Gastroesophageal sphincter (tissue), 4 donors: ENCODE results near the gene ZER1. TPM values are rescaled to one million over a fixed set of nuclear protein-coding genes. Genes with fewer than 3 reads are reported as not detected.

Source experiments
- ATAC-seq: fragments of 150-250 bp; one replicate; pipeline ENCODE4 v1.9.1; 2016; ENCODE audit warnings: mild to moderate bottlenecking, moderate library complexity
- H3K27ac ChIP-seq, 4 donors: fragments of 200-600 bp; sonication (generic) in 3 of 4; 1 replicate in 3 of 4; 2 replicates in 1 of 4; pipeline ENCODE4 v1.5.1; 2016 to 2019
- H3K27me3 ChIP-seq: fragments of 200-600 bp; sonication (generic); one replicate; pipeline ENCODE4 v1.5.1; 2019
- H3K36me3 ChIP-seq, 2 donors: fragments of 200-600 bp; sonication (generic); one replicate each; pipeline ENCODE4 v1.5.1; 2019; ENCODE audit warnings: control low read depth in 1 of 2
- H3K4me1 ChIP-seq, 3 donors: fragments of 200-600 bp; sonication (generic); 1 replicate in 2 of 3; 2 replicates in 1 of 3; pipeline ENCODE4 v1.5.1; 2016 to 2019; ENCODE audit warnings: control low read depth in 2 of 3
- H3K4me3 ChIP-seq, 2 donors: fragments of 200-600 bp; sonication (generic); one replicate each; pipeline ENCODE4 v1.5.1; 2019; ENCODE audit warnings: mild to moderate bottlenecking in 1 of 2, moderate library complexity in 1 of 2
- H3K9me3 ChIP-seq, 3 donors: fragments of 200-600 bp; sonication (generic); one replicate each; pipeline ENCODE4 v1.5.1; 2017 to 2019; ENCODE audit warnings: control low read depth in 2 of 3
- EP300 ChIP-seq: sonication (generic); formaldehyde crosslinking; IDR thresholded peaks from one replicate; pipeline ENCODE4 v1.6.1; 2017; ENCODE audit warnings: antibody characterized with exemption, mild to moderate bottlenecking
- POLR2A ChIP-seq, 2 donors: fragments of 450-650 bp; IDR thresholded peaks; one replicate each; pipeline ENCODE4 v1.6.1; 2017; ENCODE audit warnings: antibody characterized with exemption in 2 of 2, mild to moderate bottlenecking in 2 of 2, moderate library complexity in 1 of 2
- POLR2AphosphoS5 ChIP-seq: sonication (generic); formaldehyde crosslinking; IDR thresholded peaks from one replicate; pipeline ENCODE4 v1.6.1; 2017; ENCODE audit warnings: antibody characterized with exemption
- WGBS, 2 donors: methylation state at CpG; one replicate each; pipeline ENCODE4 v1.1.5; 2018; ENCODE audit warnings: low coverage in 1 of 2; 5-methylcytosine and 5-hydroxymethylcytosine counted together
- total RNA-seq, 4 donors: library from RNA; depleted of rRNA; stranded (reverse); fragments of >200 nt; gene quantifications; one replicate each; pipeline ENCODE4 v1.1.0, GENCODE V29; 2016
- TF ChIP-seq, protein P1 (sequence below), 4 experiments: fragments of 200-600 bp in 2 of 4; fragments of 450-650 bp in 2 of 4; sonication (generic) in 1 of 4; IDR thresholded peaks; one replicate each; pipeline ENCODE4 v1.5.1; 2017 to 2019; ENCODE audit warnings: antibody characterized with exemption in 4 of 4, mild to moderate bottlenecking in 2 of 4, moderate library complexity in 2 of 4

The ZER1 gene
- total RNA-seq, 4 donors from 2014 or later, result 55.1 to 104 (median 60.2) TPM

DNA sequence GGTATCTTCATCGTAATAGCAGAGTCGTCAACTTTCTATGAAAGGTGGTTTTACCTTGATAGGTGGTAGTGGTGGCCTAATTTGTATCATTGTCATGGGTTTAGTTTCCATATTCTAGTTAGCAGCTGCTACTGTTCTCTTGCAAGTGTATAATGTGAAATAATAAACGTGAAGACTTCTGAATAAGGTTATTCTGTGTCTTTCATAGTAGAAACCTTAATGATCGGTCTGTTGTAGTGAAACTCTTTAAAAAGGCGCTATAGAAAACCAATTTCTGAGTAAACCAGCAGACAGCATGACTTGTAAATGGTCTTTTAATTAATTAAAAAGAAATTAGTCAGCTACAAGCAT, 81.1 kb downstream of the ZER1 start:
- Histone ChIP-seq H3K4me1 (peaks cover 4 to 29% (median 14%) of the 10 kb centered on the region in 3 donors), H3K36me3 (peaks cover 4 to 42% of the 10 kb centered on the region in 2 donors), H3K4me3 (peak overlapping the region; percentile 55 to 95), H3K9me3 (no peaks in the 10 kb centered on the region), H3K27me3 (no peaks in the 10 kb centered on the region), H3K27ac (peak overlapping the region in 3 of 4 donors; percentile 93 to 99 (median 98))
- ATAC-seq, result no peak
- TF ChIP-seq, protein P1, sequence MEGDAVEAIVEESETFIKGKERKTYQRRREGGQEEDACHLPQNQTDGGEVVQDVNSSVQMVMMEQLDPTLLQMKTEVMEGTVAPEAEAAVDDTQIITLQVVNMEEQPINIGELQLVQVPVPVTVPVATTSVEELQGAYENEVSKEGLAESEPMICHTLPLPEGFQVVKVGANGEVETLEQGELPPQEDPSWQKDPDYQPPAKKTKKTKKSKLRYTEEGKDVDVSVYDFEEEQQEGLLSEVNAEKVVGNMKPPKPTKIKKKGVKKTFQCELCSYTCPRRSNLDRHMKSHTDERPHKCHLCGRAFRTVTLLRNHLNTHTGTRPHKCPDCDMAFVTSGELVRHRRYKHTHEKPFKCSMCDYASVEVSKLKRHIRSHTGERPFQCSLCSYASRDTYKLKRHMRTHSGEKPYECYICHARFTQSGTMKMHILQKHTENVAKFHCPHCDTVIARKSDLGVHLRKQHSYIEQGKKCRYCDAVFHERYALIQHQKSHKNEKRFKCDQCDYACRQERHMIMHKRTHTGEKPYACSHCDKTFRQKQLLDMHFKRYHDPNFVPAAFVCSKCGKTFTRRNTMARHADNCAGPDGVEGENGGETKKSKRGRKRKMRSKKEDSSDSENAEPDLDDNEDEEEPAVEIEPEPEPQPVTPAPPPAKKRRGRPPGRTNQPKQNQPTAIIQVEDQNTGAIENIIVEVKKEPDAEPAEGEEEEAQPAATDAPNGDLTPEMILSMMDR (IDR thresholded peaks at IDR 0.05), result no peak
- TF ChIP-seq POLR2AphosphoS5 (no peak), EP300 (no peak), POLR2A (IDR thresholded peaks at IDR 0.05) (no peak)
- 4 to 11% methylated on average over 3 to 5 of the region's 5 CpGs for WGBS, 2 donors

DNA sequence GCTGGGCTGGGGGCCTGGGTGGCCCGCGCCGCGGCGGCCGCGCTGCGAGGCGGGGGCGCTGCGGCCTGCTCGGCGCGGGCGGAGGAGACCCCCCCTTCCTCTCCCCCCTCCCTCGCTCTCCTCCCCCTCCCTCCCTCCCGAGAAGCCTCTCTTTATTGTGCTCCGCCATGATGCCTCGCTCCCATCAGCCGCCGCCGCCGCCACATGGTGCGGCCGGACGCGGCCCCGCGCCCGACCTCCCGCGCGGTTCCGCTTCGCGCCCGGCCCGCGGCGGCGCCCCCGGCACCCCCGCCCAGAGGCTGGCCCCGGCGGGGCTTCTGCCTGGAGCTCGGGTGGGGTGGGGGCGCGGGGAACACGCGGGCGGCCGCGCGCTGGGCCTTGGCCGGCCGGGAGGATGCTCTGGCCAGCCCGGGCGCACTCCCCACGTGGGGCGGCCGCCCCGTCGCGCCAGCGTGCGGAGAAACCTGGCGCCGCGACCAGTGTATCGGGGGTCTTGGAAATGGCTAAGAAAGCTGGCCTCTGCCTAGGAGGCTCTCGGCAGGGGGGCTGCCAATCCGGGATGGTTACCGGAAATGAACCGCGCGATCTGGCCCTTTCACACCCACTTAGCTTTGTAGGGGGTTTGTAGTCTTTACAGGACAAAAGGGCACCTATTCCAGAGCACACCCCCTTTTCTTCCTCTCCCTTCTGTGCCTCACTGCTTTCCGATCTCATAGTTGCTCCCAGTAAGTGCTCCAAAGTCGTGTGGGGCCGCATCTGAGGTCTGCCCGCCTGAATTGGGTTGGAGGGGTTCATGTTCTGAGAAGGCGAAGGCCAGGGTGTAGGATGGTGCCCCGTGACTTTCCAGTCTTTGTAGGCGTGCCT, 81.7 kb downstream of the ZER1 start:
- Histone ChIP-seq H3K36me3 (peaks cover 4 to 36% of the 10 kb centered on the region in 2 donors), H3K27me3 (no peaks in the 10 kb centered on the region), H3K4me1 (peaks cover 4 to 35% (median 14%) of the 10 kb centered on the region in 3 donors), H3K27ac (peak overlapping the region in 3 of 4 donors; percentile 93 to 99 (median 98)), H3K9me3 (no peaks in the 10 kb centered on the region), H3K4me3 (peak overlapping the region; percentile 55 to 95)
- no peak for TF ChIP-seq POLR2A (IDR thresholded peaks at IDR 0.05)
- TF ChIP-seq POLR2AphosphoS5, result no peak
- TF ChIP-seq, protein P1 (IDR thresholded peaks at IDR 0.05), result no peak
- no peak for TF ChIP-seq EP300
- 0% methylated on average over 7 of the region's 83 CpGs; no CpG with 5 or more reads in 1 of the 2 donors for WGBS, 2 donors
- ATAC-seq, result no peak

DNA sequence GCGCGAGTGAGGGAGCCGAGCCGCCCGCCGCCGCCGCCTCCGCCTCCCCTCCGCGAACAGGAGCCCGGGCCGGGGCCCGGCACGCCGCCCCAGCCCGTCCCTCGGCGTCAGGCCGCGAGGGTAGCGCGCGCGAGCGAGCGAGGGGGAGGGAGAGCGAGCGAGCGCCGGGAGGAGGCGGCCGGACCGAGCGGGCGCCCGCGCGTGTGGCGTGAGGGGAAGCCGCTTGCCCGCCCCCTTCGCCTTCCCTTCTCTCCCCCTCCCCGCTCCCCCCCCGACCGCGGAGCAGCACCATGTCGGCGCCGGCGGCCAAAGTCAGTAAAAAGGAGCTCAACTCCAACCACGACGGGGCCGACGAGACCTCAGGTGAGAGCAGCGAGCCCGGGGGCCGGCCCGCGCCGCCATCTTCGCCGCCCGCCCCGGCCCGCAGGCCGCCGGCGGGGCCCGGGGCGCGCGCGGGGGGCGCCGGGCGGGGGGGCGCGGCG, 82.4 kb downstream of the ZER1 start:
- H3K27me3 ChIP-seq, result no peaks in the 10 kb centered on the region
- peaks cover 2 to 29% of the 10 kb centered on the region in 2 donors for H3K36me3 ChIP-seq
- peak overlapping the region; percentile 82 to 99 (median 96) for H3K27ac ChIP-seq
- no CpG with 5 or more reads among the region's 80 CpGs for WGBS, 2 donors
- TF ChIP-seq POLR2A (IDR thresholded peaks at IDR 0.05), result peak in 1 of 2 donors; percentile 92
- TF ChIP-seq, protein P1 (IDR thresholded peaks at IDR 0.05), result no peak
- peak overlapping the region; percentile 69 to 95 for H3K4me3 ChIP-seq
- peak; percentile 40 for ATAC-seq
- H3K4me1 ChIP-seq, result peaks cover 4 to 43% (median 21%) of the 10 kb centered on the region in 3 donors
- no peaks in the 10 kb centered on the region for H3K9me3 ChIP-seq

DNA sequence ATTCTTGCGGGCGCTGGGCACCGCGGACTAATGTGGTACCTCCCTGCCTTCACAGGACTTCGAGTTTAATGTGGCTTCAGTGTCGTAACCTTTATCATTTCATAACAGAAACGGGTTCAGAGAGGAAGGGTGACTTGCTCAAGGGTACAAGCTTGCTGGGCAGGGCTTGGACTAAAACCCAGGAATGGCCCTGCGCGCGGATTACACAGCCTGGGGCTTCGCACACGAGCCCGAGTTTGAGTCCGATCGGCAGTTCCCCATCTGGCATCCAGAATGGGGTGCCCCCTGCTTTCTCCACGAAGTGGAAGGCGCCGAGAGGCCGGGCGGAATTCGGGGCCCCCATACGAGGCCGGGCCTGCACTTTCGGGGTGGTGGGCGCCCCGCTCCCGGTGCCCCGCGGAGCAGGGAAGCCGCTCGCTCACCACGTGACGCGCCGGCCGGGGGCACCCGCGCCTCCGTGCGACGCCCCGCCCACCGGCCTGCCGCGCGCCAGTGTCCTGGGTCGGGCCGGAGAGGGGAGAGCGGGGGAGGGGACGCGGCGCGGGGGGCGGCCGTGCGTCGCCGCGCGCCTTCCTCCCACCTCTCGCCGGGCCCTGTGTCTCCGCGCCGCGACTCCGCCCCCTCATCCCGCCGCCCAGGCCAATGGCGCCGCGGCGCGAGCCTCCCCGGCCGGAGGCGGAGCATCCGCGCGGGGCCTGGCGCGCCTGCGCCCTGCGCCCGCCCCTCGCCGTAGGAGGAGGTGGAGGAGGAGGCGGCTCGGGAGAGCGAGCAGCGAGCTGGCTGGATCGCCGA, 83.0 kb downstream of the ZER1 start, which contains the start of gene SET:
SET (plus strand) TSS at position 722 of the 792 bp plus-strand sequence. CDS start 361 bp downstream, outside the sequence.
- H3K4me1 ChIP-seq, result peaks cover 4 to 49% (median 21%) of the 10 kb centered on the region in 3 donors
- 50 to 60% methylated on average over 1 to 4 of the region's 93 CpGs for WGBS, 2 donors
- no peaks in the 10 kb centered on the region for H3K27me3 ChIP-seq
- H3K36me3 ChIP-seq, result peaks cover 0 to 23% of the 10 kb centered on the region in 2 donors
- no peaks in the 10 kb centered on the region for H3K9me3 ChIP-seq
- peak; percentile 96 for ATAC-seq
- H3K4me3 ChIP-seq, result peak within 1 kb of the TSS; percentile 71 to 95
- TF ChIP-seq EP300, result no peak
- TF ChIP-seq, protein P1 (IDR thresholded peaks at IDR 0.05), result peak in 1 of 4 experiments; percentile 26
- TF ChIP-seq POLR2A (IDR thresholded peaks at IDR 0.05), result peak in 1 of 2 donors; percentile 97
- peak; percentile 89 for TF ChIP-seq POLR2AphosphoS5
- H3K27ac ChIP-seq, result peak within 1 kb of the TSS; percentile 91 to 99 (median 96)
